NCI-H2107 (cell line): ENCODE data around the gene NKD1.

Experiments used
- DNase-seq: peaks from one replicate; lab custom pipeline; 2025; lab: John Stamatoyannopoulos, UW

Gene NKD1

DNA sequence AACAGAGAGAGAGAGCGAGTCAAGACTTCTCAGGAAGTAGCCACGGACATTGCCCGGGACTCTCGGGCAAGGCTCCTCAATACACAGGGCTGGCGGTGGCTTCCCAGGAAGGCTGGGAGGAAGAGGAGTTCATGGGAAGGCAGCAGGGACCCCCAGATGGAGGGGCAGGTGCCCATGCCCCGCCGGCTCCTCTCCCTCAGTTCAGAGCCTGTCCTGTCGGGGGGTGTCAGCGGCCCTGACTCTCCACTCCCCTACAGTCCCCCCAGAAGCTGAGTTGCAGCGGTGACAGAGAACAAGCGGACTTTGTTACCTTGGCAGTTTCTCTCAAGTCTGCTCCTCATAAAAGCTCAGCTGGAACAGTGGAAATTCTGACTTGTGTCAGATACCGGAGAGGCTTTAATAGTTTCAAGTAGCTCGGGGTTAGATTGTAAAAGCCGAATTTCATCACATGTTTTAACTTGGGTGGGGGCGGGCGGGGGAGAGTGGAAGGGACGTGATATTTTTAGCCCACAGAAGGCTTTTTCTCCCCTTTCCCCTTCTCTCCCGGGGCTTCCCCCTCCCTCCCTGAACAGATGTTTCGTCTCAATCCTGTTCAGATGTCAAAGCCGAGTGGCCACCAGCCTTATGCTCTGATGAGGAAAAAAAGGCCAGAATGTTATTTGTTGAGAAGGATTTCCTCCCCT is 65.2 kb downstream of the NKD1 start:
- DNase-seq = no peak

DNA sequence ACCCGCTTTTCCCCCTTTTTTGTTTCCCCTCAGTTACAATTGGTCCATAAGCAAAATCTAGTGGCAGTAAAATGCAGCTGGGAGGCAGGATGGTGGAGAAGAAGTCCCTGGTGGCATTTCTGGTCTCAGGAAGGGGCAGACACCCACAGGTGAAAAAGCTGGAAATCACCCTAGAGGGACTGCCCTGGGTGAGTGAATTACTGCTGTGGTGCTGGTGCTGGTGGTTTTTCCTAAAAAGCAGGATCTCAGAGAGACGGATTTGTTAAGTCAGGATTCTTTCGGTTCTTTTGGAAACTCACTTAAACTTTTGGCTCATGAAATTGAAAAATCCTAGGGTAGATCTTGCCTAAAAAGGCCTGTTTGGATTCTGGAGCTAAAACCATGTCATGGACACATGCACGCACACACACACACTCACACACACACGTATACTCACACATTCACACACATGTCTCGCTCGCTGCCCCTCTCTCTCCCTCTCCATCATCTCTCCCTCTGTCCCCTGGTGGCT is 65.8 kb downstream of the NKD1 start:
- no peak for DNase-seq

DNA sequence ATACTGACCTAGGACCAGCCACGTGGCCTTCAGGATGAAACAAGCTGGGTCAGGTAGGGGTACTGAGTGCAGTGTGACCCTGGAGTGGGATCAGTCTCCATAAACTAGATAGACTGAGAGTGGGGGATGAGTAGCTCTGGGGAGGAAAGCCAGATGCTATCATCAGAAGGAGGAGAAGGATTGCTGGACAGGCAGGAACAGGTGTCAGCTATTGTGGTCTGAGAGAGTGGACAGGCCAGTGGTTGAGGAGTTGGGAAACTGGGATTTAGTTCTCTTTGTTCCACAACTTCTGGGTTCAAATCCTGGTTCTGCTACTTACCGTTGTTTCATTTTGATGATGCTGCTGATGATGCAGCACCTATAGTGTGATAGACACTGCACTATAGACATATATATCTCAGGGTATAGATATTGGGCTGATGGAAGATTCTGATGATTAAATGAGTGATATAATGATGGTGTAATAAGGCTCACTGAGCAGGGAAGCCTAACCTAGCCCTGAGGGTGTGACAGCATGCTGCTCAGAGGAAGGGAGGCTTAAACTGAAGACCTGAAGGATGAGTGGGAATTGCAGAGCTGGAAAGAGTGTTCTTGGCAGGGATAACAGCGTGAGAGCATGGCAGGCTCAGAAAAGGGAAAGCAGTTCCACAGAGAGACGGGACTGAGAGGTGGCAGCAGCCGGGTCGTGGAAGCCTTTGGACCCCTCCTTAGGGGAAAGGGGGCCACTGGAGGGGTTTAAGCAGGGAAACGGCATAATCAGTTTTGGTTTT is 66.9 kb downstream of the NKD1 start:
- no peak for DNase-seq

DNA sequence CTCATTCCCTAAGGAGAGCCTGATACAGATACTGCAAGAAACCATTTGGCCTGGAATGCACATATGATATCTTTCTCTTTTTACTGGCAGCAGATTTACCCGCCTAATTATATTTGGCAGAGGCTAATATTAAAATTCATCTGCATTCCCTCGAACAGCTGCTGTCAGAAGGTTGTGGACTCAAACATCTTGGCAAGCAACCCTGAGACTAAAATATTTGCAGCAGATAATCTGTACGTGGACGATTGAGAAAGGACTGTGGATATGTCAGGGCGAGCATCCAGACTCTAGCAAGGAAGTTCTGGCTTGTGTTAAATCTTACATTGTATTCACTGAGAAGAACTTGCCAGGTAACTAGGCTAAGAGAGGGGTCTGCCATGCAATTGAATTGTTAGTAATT is 67.7 kb downstream of the NKD1 start:
- no peak for DNase-seq

DNA sequence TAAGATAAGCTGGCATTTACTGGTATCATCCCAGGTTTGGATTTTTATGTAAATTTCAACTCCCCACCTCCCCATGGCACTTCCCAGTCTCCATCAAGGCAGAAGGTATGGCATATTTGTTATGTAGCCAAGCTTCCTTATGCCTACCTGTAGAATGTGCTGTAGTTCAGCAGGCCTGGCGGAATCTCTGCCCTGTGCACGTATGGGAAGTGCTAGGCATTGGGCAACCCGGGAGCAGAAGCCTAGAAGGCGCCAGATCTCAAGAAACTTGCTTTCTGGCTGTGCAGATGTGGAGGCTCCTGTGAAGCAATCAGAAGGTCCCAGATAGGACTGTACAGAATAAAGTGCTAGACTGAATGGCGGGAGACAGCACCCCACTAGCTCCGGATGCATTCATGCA is 68.2 kb downstream of the NKD1 start:
- DNase-seq = no peak

DNA sequence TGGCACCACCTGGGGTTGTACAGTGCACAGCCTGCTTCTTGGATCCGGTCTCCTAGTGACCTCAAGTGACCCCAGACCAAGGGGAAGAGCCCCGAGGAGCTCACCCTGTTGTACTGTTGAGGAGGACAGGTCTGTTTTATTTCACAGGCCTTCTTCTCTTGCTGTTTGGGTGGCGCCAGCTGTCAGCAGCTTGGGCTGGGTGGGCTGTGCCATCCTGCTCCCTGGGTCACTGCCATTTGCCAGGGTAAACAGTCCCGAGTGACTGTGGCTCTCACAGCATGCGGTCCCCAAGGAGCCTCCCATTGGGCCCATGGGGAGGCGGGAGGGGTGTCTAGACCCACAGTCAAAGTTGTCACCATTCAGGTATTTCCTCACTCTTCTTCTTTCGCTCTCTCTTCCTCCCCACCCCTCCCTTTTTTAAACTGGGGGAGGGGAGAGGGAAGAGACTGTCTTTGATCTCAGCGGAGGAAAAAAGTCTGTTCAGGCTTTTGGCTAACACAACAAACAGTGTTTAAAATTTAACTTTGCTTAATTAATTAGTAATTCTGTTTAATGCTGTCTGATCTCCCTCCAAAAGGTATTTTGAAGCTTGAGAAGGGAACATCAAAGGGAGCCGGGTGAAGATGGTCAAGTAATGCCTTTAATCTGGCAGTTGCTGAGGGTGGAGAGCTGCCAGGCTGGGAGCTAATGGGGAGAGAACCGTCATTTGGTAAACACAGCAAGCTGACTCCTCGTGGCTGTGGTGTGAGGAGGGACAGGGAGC is 68.9 kb downstream of the NKD1 start:
- DNase-seq = no peak

DNA sequence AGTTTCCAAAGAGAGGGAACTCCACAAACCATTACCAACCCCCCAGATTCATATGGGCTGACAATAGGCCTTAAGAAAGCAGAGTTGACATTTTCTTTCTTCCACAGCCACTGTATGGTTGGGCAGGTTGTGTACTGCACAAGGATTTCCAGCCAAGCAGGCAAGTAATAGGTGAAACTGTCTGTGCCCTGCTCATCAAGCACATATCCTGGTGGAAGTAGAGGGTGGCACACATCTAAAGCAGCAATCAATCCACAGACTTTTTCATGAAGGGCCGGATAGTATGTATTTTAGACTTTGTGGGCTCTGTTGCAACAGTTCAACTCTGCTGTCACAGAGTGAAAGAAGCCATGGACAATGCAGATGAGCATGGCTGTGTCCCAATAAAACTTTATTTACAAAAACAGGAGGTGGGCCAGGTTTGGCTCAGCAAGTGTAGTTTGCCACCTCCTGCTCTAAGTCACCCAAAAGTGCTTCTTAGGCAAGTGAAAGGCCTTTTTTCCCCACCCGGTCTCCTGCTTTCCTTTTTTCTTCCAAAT is 69.5 kb downstream of the NKD1 start:
- no peak for DNase-seq

DNA sequence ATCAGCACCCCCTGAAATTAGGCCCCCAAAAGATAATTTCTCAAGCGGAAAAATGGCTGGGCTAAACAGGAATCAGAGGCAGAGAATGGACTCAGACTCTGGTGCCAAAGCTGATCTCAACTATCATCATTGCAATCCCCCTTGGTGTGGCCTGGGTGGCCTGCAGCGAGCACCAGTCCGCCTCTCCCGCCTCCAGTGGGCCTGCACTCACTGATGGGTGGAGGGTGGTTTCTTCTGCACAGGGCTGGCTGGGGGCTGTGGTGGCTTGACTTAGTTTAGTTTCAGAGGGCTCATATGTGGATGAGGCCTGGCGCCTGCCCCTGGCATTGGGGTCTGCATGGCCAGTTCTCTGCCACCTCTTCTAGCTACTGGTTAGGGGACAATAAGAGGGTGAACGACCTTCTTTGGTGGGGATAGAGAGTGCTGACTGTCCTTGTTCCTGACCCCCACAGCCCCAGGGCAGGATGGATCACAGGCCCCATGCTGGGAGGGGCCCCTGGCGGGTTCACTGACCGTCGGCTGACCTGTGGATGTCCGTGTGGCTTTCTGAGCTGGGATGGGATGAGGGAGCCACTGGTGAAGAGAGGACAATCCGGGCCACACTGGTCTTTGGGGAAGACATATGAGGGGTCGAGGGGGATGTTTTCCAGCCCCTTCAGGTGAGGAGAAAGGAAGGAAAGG is 70.2 kb downstream of the NKD1 start:
- DNase-seq = no peak

DNA sequence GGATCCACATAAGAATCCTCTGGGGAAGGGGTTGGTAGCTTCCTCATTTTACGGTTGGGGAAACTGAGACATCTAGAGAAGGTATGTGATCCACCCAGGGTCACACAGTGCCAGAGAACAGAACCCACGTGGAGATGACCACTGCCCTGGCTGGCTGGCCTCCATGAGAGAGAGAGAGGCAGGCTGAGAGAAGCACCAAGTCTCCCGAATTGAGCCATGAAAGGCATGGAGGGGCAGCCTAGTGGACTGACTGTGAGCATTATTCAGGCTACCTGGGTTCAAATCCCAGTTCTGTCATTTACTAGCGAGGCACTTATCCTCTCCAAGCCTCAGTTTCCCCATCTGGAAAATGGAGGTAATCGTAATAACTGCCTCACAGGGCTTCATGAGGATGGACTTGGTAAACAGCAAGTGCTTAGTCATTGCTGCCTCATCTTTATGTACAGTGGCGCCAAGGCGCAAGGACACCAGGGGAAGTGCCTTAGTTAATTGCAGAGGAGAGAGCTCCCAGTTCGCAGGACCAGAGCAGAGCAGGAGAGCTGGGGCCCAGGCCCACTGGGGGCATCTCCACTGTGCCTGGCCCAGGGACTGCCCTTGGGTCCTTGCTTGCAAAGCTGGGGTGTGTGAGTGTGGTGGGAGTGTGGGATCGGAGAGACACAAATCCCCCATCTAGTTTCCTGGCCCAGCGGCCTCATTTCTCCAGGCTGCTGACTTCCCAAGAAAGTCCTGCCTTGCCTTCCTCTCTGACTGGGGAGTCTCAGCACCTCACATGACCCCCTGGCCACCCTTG is 71.7 kb downstream of the NKD1 start:
- no peak for DNase-seq

DNA sequence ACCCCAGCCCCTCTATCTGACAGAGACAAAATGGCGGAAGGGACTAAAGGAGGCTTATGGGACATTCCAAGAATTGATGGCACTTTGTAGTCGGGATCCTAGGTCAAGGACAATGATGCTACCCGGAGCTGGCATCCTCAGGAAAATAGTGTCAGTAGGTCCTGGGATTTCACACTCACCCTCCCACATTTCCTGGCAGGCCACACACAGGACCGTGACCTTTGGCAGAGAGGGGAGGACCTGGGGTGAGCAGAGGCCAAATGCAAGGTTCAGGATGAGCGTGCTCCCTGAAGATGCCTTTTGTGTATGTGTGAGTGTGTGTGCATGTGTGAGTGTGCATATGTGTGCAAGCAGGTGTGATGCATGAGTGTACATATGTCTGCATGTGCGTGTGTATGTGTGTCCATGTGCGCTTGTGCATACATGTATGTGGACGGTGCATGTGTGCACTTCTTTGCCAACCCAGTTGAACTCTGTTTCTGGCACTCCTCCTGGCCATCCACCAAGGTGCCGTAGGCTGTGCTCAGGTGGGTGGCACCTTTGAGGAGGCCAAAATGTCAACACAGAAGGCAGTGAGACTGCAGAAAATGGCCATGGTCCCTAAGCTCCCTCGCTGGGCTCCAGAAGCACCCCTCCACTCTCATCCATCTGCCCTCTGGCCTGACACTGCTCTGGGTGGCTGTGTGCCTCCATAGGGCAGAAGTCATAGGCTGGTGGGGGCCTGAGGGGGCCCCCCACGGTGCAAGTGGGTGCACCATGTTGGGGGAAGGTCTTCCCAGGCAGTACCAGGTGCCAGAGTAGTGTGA is 72.7 kb downstream of the NKD1 start:
- no peak for DNase-seq

DNA sequence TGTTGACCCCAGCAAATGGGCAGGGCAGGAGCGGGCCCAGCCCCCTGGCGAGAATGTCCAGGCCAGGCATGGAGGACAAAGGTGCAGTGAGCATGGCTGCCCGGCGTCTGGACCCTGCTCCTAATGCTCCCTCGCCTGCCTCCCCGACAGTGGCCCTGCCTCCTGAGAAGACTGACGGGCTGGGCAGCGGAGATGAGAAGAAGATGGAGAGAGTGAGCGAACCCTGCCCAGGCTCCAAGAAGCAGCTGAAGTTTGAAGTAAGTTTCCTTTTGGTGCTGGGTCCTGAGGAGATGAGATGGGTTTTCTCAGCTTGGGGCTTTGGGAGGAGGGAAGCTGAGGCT is 73.2 kb downstream of the NKD1 start:
- no peak for DNase-seq

DNA sequence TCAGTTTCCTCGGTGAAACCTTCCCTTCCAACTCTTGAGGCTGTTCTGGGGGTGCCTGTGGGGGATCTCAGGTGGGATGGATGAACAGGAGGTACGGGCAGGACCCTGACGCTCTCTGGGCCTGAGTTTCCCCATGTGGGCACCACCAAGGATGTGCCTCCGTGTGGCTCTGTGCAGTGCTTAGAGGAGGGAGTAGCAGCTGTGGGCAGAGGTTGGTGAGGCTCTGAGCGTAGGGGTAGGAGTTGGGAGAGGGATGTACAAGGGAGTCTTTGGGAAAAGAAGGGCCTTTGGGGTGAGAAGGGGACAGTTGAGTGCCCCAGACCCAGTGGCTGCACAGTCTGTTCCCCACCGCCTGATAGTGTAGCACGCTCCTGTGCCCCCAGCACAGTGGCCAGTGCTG is 73.8 kb downstream of the NKD1 start:
- no peak for DNase-seq

DNA sequence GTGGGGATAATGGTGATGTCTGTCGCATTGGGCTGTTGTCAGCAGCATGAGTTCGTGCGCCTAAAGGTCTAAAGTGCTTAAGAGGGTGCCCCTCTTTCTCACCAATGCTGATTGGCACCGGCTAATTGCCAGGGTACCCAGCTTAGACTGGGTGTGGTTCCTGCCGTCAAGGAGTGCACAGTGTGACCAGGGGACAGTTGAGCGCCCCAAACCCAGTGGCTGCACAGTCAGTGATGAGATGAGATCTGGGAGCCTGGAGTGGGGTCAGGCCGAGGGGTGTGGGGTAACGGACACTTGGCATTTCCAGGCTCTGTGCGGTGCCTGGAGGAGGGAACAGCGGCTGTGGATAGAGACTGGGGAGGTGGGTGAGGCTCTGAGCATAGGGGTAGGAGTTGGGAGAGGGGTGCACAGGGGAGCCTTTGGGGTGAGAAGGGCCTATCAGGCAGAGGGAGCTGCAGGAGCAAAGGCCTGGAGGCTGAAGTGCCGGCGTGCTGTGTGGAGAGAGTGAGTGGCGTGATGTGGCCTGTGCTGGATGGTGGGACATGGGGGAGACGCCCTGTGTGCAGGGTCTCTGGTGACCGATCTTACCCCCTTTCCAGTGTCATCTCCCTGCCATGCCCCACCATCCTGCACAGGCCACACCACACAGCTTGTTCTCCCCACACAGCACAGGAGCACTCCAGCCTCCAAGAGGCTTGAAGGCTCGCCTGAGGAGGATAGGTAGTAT is 74.6 kb downstream of the NKD1 start:
- DNase-seq = no peak

DNA sequence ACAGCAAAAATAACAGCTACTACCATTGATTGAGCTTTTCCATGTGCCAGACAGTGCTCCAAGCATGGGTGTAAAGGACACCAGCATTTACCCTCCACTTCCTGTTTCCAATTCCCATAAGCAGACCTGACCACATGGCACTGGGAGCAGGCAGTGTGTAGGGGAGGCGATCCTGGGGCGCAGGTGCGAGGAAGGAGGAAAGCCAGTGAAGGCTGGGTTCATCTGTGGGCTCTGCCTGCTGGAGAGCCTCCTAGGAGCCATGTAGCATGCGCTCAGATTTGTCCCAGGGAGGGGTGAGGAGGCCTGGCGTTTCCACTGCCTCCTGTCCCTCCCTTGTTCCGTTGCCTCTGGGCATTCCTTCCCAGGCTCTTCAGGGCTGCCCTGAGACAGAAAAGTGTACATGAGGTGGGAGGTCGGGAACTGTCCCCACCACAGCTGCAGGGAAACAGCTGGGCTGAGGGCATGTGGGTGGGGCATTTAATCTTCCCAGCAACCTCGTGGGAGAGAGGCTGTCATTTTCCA is 76.3 kb downstream of the NKD1 start:
- no peak for DNase-seq

DNA sequence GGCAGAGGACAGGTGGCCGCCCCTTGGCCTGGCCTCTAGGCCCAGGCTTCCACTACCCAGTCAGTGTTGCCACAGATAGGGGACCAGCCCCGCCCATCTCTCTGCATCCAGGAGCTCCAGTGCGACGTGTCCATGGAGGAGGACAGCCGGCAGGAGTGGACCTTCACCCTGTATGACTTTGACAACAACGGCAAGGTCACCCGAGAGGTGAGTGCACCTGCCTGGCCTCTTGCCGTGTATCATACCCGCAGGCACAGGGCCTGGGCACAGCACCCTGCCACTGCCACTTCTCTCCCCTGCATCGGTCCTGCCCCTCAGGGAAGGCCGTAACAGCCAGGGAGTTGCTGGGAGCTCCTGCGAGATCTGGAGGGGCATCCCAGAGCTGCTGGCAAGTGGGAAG is 77.2 kb downstream of the NKD1 start:
- DNase-seq = no peak

DNA sequence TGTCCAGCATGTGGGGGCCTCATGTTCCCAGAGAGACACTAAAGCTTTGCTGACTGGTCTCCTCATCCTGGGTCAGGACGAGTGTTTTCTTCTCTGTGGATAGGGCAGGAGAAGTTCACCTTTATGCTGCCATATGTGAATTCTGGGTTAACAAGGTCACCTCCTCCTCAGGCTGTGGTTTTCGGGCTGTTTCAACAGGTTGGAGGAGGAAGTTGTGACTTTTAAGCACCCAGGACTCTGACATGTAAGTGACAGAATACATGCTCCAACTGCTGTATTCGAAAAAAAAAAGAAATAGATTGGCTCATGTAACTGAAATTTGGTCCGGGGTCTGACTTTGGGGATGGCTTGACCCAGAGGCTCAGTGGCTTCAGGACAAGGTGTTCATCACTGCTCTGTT is 78.7 kb downstream of the NKD1 start:
- DNase-seq = no peak

DNA sequence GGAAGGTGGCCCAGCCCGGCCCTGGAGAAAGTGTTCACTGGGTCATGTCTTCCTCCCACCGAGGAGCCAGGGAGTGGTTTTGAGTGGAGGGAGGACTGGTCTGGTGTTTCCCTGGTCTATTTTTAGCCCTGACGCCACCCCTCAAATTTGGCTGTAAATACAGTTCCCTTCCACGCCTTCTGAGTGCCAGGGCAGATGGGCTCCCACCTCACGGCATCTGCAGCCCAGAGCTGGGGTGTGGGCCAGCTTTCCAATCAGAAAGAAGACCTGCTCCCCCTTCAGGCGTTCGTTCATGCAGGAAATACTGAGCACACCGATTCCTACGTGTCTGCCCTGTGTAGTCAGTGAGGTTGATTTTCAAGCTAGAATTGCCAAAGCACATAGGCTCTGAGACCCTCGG is 79.2 kb downstream of the NKD1 start:
- no peak for DNase-seq

DNA sequence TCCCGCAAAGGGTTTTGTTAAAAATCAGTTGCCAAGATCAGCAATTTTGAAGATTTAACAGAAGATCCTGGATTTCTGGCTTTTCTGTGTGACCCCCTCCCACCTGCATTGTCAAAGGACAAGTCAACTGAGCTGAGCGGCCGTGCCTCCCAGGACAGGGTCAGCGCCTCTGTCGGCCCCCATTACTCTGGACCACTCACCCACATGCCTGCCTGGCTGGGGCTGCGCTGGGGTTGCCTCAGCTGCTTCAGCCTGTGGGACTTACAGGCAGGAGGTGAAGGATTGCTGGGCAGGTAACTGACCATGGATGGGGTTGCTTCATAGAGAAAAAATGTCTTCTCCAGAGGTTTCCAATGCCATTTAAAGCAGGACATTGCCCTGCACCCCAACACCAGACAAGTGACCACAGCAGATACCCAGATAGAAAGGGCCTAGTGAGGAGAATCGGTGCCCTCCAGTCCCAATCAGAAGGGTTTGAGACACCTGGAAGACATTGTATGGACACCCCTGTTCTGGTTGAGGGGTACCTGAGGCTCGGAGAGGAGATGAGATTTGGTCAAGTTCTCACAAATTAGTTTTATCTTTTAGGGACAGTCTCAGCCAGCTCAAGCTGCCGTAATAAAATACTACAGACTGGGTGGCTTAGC is 80.1 kb downstream of the NKD1 start:
- no peak for DNase-seq

DNA sequence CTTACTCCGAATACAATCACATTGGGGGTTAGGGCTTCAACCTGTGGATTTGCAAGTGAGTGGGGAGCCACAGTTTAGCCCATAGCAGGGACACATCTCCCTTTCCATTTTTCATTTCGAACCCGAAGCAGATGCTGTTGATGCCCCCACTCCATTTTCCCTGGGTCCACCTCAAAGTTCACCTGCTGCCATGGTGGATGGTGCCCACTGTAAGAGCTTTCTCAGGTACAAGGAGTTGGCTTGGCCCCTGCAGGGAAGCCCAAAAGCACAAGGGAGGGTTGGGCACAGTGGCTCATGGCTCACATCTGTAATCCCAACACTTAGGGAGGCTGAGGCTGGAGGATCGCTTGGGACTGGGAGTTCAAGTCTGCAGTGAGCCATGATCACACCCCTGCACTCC is 81.1 kb downstream of the NKD1 start:
- no peak for DNase-seq
